GM12874 (cell line): Measurements from ENCODE around the gene NEURL3.
A peak's percentile ranks its signal among the peaks of the same experiment; 100 is the strongest.

Experiments used
- CTCF ChIP-seq: IDR thresholded peaks from 2 replicates; pipeline ENCODE4 v1.5.1; 2011; ENCODE audit warnings: low read depth, mild to moderate bottlenecking, control low read depth, low read length, moderate library complexity; ENCODE audit not compliant: insufficient read depth

NEURL3 gene

GRCh38 chr2:96477458-96477857, 27.7 kb downstream of the NEURL3 start:
- no peak for TF ChIP-seq CTCF

- TF ChIP-seq CTCF = no peak
These were observed 33.4 kb downstream of the NEURL3 start for GRCh38 chr2:96471772-96472171.

- TF ChIP-seq CTCF = peak; percentile 91
These were observed 34.5 kb downstream of the NEURL3 start for GRCh38 chr2:96470636-96471035.

- no peak for TF ChIP-seq CTCF
These were observed 35.0 kb downstream of the NEURL3 start for GRCh38 chr2:96470109-96470508.

- no peak for TF ChIP-seq CTCF
These were observed 36.3 kb downstream of the NEURL3 start for GRCh38 chr2:96468904-96469303.

- no peak for TF ChIP-seq CTCF
These were observed 40.5 kb downstream of the NEURL3 start for GRCh38 chr2:96464651-96465050.

- no peak for TF ChIP-seq CTCF
These were observed 41.1 kb downstream of the NEURL3 start for GRCh38 chr2:96464061-96464460.

- no peak for TF ChIP-seq CTCF
These were observed 42.0 kb downstream of the NEURL3 start for GRCh38 chr2:96463119-96463518.
